Suprapubic skin (tissue), 4 donors: Measurements from ENCODE around the gene CAVIN2.

Experiments used
- CTCF ChIP-seq, 2 donors: fragments of 200-600 bp in 1 of 2; fragments of 450-650 bp in 1 of 2; sonication (generic) in 1 of 2; IDR thresholded peaks; one replicate each; pipeline ENCODE4 v1.5.1; 2016 to 2019; ENCODE audit warnings: antibody characterized with exemption in 2 of 2, mild to moderate bottlenecking in 1 of 2, moderate library complexity in 1 of 2
- EP300 ChIP-seq: sonication (generic); formaldehyde crosslinking; IDR thresholded peaks from one replicate; pipeline ENCODE4 v1.6.1; 2017; ENCODE audit warnings: antibody characterized with exemption
- POLR2A ChIP-seq, 2 donors: fragments of 450-650 bp; IDR thresholded peaks; one replicate each; pipeline ENCODE4 v1.6.1; 2017; ENCODE audit warnings: antibody characterized with exemption in 2 of 2, mild to moderate bottlenecking in 2 of 2, moderate library complexity in 2 of 2
- POLR2AphosphoS5 ChIP-seq, 3 donors: sonication (generic); formaldehyde crosslinking; IDR thresholded peaks; one replicate each; pipeline ENCODE4 v1.6.1; 2017; ENCODE audit warnings: antibody characterized with exemption in 3 of 3

- TF ChIP-seq CTCF (IDR thresholded peaks at IDR 0.05) (no peak), EP300 (no peak), POLR2A (IDR thresholded peaks at IDR 0.05) (no peak), POLR2AphosphoS5 (IDR thresholded peaks at IDR 0.05) (no peak)
These were observed 6.7 kb downstream of the CAVIN2 start for GRCh38 chr2:191839918-191840804.
